ENCODE data around the gene CYBA.

Gene CYBA

DNA sequence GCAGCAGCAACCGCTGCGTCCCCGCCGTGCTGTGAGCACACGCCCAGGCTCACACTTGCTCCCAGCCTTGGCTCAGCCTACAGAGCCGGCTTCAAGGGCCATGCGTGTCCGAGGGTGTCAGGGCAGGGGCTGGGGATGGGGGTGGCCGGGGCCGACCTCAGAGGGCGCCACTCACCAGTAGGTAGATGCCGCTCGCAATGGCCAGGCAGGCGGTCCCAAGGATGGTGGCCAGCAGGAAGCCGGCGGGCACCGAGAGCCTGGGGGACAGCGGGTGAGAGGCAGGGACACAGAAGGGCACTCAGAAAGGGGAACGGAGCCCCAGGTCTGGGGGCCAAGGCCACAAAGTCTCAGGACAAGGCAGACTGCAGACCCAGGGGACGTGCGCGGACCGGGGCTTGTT, 4.9 kb downstream of the CYBA start:
- no peak overlapping the region for H3K4me3 ChIP-seq
- TF ChIP-seq, protein P1, sequence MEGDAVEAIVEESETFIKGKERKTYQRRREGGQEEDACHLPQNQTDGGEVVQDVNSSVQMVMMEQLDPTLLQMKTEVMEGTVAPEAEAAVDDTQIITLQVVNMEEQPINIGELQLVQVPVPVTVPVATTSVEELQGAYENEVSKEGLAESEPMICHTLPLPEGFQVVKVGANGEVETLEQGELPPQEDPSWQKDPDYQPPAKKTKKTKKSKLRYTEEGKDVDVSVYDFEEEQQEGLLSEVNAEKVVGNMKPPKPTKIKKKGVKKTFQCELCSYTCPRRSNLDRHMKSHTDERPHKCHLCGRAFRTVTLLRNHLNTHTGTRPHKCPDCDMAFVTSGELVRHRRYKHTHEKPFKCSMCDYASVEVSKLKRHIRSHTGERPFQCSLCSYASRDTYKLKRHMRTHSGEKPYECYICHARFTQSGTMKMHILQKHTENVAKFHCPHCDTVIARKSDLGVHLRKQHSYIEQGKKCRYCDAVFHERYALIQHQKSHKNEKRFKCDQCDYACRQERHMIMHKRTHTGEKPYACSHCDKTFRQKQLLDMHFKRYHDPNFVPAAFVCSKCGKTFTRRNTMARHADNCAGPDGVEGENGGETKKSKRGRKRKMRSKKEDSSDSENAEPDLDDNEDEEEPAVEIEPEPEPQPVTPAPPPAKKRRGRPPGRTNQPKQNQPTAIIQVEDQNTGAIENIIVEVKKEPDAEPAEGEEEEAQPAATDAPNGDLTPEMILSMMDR (IDR thresholded peaks at IDR 0.05): no peak
- intact Hi-C loops (cut with DNase I; ENCODE audit: low total_unique reads): no loop called here
- no peak for DNase-seq
- H3K36me3 ChIP-seq: peaks cover 0 to 11% (median 0%) of the 10 kb centered on the region in 3 donors
- no peak overlapping the region for H3K27ac ChIP-seq
- peaks cover 0 to 4% of the 10 kb centered on the region in 2 donors for H3K27me3 ChIP-seq
- peaks cover 0 to 14% (median 7%) of the 10 kb centered on the region in 4 donors for H3K4me1 ChIP-seq
- H3K9me3 ChIP-seq: no peaks in the 10 kb centered on the region

DNA sequence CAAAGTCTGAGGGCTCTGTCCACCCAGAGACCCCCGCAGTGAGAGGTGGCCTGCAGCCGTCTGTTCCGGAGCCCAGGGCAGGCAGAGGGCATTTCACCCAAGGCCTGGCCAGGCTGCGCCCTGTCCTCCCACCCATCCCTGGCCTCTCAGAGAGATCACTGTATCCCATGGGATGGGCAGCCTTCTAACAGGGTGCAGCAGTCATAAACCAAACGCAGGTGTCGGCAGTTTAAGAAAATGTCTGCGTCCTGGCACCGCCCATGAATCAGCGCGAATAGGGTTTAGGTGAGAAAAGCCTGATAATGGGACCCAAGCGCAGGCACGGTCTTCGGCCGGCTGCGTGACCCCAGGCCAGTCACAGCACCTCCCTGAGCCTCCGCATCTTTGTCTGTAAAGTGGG, 5.4 kb downstream of the CYBA start:
- Histone ChIP-seq H3K4me3 (no peak overlapping the region), H3K9me3 (no peaks in the 10 kb centered on the region), H3K27ac (no peak overlapping the region), H3K27me3 (peaks cover 0 to 8% of the 10 kb centered on the region in 2 donors), H3K4me1 (peaks cover 0 to 9% (median 4%) of the 10 kb centered on the region in 4 donors), H3K36me3 (peaks cover 0 to 11% (median 0%) of the 10 kb centered on the region in 3 donors)
- no peak for DNase-seq
- intact Hi-C loops (cut with DNase I; ENCODE audit: low total_unique reads): no loop called here
- TF ChIP-seq, protein P1 (IDR thresholded peaks at IDR 0.05): no peak

DNA sequence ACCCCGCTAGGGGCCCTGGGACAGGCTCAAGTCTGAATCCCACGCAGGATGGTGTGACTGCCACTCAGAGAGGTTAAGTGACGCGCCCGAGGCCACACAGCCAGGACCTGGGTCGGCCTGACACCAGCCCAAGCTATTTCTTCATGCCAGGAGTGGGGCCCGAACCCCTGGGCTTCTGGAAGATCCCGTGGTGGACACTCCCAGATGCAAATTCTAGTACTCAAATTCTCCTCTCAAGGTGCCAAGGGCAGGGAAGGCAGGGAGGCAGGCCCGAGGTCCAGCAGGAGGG, 7.3 kb downstream of the CYBA start:
- H3K36me3 ChIP-seq: peaks cover 0 to 11% (median 0%) of the 10 kb centered on the region in 3 donors
- H3K4me1 ChIP-seq: no peaks in the 10 kb centered on the region
- DNase-seq: no peak
- H3K9me3 ChIP-seq: no peaks in the 10 kb centered on the region
- TF ChIP-seq, protein P1 (IDR thresholded peaks at IDR 0.05): no peak
- intact Hi-C loops (cut with DNase I; ENCODE audit: low total_unique reads): no loop called here
- H3K27ac ChIP-seq: no peak overlapping the region
- H3K27me3 ChIP-seq: peaks cover 0 to 27% of the 10 kb centered on the region in 2 donors
- H3K4me3 ChIP-seq: no peak overlapping the region

DNA sequence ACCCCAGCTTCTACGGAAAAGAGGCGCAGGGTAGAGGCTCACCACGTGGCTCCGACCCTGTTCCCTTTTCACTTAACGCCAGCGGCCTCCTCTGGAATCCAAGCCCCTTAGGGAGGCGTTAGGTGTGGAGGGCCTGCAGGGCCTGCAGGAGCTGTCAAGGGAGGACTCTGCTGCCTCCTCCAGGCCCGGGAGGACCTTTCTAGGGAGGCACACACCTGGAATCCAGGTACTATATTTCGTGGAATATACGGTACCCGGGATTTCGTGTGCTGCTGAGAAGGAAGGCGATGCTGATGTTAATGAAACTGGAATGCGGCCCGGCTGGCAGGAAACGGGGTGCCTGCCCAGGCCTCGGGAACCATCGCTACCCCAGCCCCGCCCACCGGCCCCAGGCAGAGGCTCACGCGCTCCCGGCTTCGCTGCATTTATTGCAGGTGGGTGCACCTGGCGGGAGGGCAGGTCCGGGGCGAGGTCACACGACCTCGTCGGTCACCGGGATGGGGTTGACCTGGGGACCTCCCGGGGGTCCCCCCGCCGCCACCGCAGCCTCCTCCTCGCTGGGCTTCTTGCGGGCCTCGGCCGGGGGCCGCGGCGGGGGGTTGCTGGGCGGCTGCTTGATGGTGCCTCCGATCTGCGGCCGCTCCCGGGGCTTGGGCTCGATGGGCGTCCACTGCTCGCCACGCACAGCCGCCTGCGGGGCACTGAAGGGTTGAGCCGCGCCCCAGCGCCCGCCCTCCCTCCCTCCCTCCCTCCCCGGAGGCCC, 7.8 kb downstream of the CYBA start:
- Histone ChIP-seq H3K27ac (no peak overlapping the region), H3K36me3 (peaks cover 0 to 11% (median 0%) of the 10 kb centered on the region in 3 donors), H3K4me1 (no peaks in the 10 kb centered on the region), H3K27me3 (peaks cover 0 to 32% of the 10 kb centered on the region in 2 donors), H3K9me3 (no peaks in the 10 kb centered on the region), H3K4me3 (no peak overlapping the region)
- intact Hi-C loops (cut with DNase I; ENCODE audit: low total_unique reads): no loop called here
- no peak for DNase-seq
- TF ChIP-seq, protein P1 (IDR thresholded peaks at IDR 0.05): no peak

DNA sequence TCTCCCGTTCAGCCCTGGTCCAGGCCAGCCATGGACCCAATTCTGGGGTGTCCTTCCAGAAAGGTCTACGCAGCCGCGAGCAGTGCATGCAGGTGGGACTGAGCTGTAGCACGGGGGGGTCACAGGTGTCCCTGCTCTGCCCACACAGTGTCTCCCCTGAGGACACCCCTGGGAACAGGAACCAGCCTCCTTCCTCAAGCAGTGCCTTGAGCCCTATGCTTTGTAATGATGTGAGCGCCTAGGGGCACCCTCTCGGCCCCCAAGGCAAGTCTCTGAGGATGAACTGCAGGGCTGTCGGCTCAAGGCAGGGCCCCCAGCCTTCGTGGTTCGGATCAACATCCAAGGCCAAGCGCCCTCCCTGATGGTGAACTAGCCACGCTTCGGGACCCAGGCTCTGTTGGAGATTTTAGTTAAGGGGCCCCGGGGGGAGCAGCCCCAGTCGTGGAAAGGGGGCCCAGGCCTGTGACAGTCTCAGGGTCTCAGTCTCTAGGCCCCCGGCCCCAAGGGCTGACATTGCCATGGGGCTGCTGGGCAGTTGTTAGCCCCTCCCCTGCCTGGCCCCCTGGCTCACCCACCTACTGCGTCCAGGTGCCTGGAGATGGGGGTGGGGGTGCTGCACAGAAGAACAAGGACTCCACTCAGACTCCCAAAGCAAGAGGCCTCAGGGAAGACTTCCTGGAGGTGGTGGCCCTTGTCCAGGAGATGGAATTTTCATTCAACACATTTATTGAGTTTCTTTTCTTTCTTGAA, 10.2 kb downstream of the CYBA start:
- Histone ChIP-seq H3K4me3 (no peak overlapping the region), H3K4me1 (no peaks in the 10 kb centered on the region), H3K9me3 (no peaks in the 10 kb centered on the region), H3K27ac (no peak overlapping the region), H3K36me3 (peaks cover 0 to 11% (median 0%) of the 10 kb centered on the region in 3 donors), H3K27me3 (peaks cover 0 to 54% of the 10 kb centered on the region in 2 donors)
- TF ChIP-seq, protein P1 (IDR thresholded peaks at IDR 0.05): no peak
- intact Hi-C loops (cut with DNase I; ENCODE audit: low total_unique reads): no loop called here
- no peak for DNase-seq
